ENCODE data around the gene ATP9B. TPM values are rescaled to one million over a fixed set of nuclear protein-coding genes. Genes with fewer than 3 reads are reported as not detected.

ATP9B gene
- polyA plus RNA-seq, 3 donors, result 7.2 to 20.3 (median 14.0) TPM

DNA sequence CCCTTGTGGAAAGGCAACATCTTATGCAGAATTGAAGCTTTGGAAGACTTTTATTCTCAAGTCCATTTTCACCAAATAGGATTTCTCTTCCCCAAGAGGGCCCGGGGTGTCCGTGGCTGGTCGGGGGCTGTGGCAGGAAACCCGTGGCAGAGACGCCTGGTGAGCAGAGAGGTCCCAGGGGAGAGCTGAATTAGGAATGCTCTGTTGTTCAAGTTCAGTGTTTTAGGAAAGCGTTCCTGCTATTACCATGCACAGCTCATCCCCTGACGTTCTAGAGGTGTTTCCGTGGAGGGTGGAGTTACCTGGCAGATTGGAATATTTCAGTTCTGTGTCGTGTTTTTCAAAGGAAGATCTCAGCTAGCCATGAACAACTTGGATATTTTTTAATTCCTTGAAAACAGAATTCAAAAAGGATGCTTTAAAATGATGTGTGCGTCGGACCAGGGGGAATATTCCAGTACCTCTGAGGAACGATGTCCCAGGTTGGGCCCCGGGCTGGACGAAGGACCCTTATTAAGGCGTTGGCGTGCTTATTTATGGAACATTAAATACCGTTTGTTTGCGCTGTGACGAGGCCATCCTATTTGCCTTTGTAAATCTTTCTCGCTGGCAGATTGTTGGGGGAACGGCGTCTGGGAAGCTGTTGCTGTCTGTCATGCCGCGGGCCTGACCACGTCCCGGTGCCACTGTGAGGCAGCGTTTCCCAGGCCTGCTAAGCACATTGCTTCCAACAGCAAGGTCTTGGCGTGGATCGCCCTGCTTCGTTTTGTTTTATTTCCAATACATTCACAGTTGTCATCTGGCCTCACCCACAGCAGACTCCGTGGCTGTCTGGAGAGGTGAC, 334.8 kb downstream of the ATP9B start:
- H2AFZ ChIP-seq (ENCODE audit: insufficient read depth, low read depth, low read length, poor library complexity, severe bottlenecking), result no peak overlapping the region
- Mint-ChIP-seq H3K27ac (peak overlapping the region; percentile 68 to 99 (median 85)), H3K4me3 (peak overlapping the region; percentile 70 to 75), H3K4me1 (peaks cover 58% of the 10 kb centered on the region), H3K36me3 (peaks cover 29 to 32% of the 10 kb centered on the region in 2 donors), H3K9me3 (peaks cover 0 to 5% (median 2%) of the 10 kb centered on the region in 7 donors), H3K27me3 (ENCODE audit: low read depth in 3 of 3) (peaks cover 4 to 9% (median 6%) of the 10 kb centered on the region in 3 donors)
- H3K9ac ChIP-seq (ENCODE audit: insufficient read depth, low read length, poor library complexity, severe bottlenecking), result peak overlapping the region; percentile 32
- peaks cover 21% of the 10 kb centered on the region for H4K20me1 ChIP-seq (ENCODE audit: insufficient read depth, low read length)
- H3K4me3 ChIP-seq (replicated peaks in 1 of 3; ENCODE audit: low read depth in 2 of 3, low read length in 3 of 3), result peak overlapping the region in 1 of 3 experiments; percentile 51
- WGBS (ENCODE audit: insufficient coverage), result 69% methylated on average over 20 of the region's 31 CpGs
- no peaks in the 10 kb centered on the region for H3K9me3 ChIP-seq (replicated peaks in 1 of 2; ENCODE audit: control insufficient read depth in 1 of 2, insufficient read depth in 1 of 2, low read length in 2 of 2)
- H3K27ac ChIP-seq (ENCODE audit: low read depth in 1 of 2, low read length in 2 of 2), result peak overlapping the region; percentile 48 to 54
- no peak for DNase-seq
- H3K4me2 ChIP-seq (replicated peaks; ENCODE audit: extremely low read depth, low read length, poor library complexity, severe bottlenecking), result peak overlapping the region; percentile 67
- H3K4me1 ChIP-seq (ENCODE audit: control insufficient read depth in 1 of 2, insufficient read depth in 2 of 2, low read length in 2 of 2), result peaks cover 65 to 72% of the 10 kb centered on the region in 2 donors
- peaks cover 0 to 6% of the 10 kb centered on the region in 2 donors for H3K27me3 ChIP-seq (ENCODE audit: control insufficient read depth in 2 of 2, insufficient read depth in 2 of 2, low read length in 2 of 2)
- TF ChIP-seq, protein P1, sequence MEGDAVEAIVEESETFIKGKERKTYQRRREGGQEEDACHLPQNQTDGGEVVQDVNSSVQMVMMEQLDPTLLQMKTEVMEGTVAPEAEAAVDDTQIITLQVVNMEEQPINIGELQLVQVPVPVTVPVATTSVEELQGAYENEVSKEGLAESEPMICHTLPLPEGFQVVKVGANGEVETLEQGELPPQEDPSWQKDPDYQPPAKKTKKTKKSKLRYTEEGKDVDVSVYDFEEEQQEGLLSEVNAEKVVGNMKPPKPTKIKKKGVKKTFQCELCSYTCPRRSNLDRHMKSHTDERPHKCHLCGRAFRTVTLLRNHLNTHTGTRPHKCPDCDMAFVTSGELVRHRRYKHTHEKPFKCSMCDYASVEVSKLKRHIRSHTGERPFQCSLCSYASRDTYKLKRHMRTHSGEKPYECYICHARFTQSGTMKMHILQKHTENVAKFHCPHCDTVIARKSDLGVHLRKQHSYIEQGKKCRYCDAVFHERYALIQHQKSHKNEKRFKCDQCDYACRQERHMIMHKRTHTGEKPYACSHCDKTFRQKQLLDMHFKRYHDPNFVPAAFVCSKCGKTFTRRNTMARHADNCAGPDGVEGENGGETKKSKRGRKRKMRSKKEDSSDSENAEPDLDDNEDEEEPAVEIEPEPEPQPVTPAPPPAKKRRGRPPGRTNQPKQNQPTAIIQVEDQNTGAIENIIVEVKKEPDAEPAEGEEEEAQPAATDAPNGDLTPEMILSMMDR (IDR thresholded peaks at IDR 0.05), result no peak
- peaks cover 39% of the 10 kb centered on the region for H3K79me2 ChIP-seq (ENCODE audit: insufficient read depth, low read length)
- intact Hi-C loops (cut with micrococcal nuclease), result loop anchor here in 1 of 2 donors (10.0 kb wide), 1 partner anchor 631 kb away; the partner anchor contains the start of gene RBFA
- H3K36me3 ChIP-seq (replicated peaks in 1 of 2; ENCODE audit: control insufficient read depth in 1 of 2, insufficient read depth in 2 of 2, low read length in 2 of 2), result no peaks in the 10 kb centered on the region

DNA sequence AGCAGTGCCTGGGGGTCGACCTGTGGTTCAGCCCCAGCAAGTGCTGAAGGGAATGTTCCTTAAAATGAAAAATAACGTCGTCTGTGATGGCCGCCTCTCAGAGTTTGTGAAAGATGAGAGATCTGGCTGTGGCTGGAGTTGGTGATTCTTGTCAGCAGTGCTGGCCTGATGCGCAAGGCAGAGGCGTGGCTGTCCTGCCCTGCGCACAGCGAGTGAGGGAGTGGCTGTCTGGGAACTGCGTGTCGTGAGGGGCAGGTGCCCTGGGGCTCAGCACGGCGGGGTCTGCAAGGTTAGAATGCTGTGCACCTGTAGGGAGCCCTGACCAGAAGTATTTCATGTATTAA, 335.3 kb downstream of the ATP9B start:
- DNase-seq, result no peak
- Histone ChIP-seq H3K4me3 (replicated peaks in 1 of 3; ENCODE audit: low read depth in 2 of 3, low read length in 3 of 3) (no peak overlapping the region), H3K79me2 (ENCODE audit: insufficient read depth, low read length) (peaks cover 38% of the 10 kb centered on the region), H3K4me1 (ENCODE audit: control insufficient read depth in 1 of 2, insufficient read depth in 2 of 2, low read length in 2 of 2) (peaks cover 59 to 66% of the 10 kb centered on the region in 2 donors), H3K27me3 (ENCODE audit: control insufficient read depth in 2 of 2, insufficient read depth in 2 of 2, low read length in 2 of 2) (no peaks in the 10 kb centered on the region), H3K9ac (ENCODE audit: insufficient read depth, low read length, poor library complexity, severe bottlenecking) (no peak overlapping the region), H2AFZ (ENCODE audit: insufficient read depth, low read depth, low read length, poor library complexity, severe bottlenecking) (no peak overlapping the region), H3K27ac (ENCODE audit: low read depth in 1 of 2, low read length in 2 of 2) (no peak overlapping the region), H3K4me2 (replicated peaks; ENCODE audit: extremely low read depth, low read length, poor library complexity, severe bottlenecking) (no peak overlapping the region), H3K9me3 (replicated peaks in 1 of 2; ENCODE audit: control insufficient read depth in 1 of 2, insufficient read depth in 1 of 2, low read length in 2 of 2) (no peaks in the 10 kb centered on the region), H4K20me1 (ENCODE audit: insufficient read depth, low read length) (peaks cover 21% of the 10 kb centered on the region), H3K36me3 (replicated peaks in 1 of 2; ENCODE audit: control insufficient read depth in 1 of 2, insufficient read depth in 2 of 2, low read length in 2 of 2) (no peaks in the 10 kb centered on the region)
- peaks cover 0 to 5% (median 2%) of the 10 kb centered on the region in 7 donors for H3K9me3 Mint-ChIP-seq
- intact Hi-C loops (cut with micrococcal nuclease), result loop anchor here in 1 of 2 donors (10.0 kb wide), 1 partner anchor 630 kb away; the partner anchor contains the start of gene RBFA
- peaks cover 0 to 3% (median 2%) of the 10 kb centered on the region in 3 donors for H3K27me3 Mint-ChIP-seq (ENCODE audit: low read depth in 3 of 3)
- H3K27ac Mint-ChIP-seq, result peak overlapping the region; percentile 58 to 99 (median 97)
- 77% methylated on average over 12 of the region's 12 CpGs for WGBS (ENCODE audit: insufficient coverage)
- H3K4me3 Mint-ChIP-seq, result peak overlapping the region in 1 of 2 donors; percentile 42
- H3K36me3 Mint-ChIP-seq, result peaks cover 28 to 31% of the 10 kb centered on the region in 2 donors
- TF ChIP-seq, protein P1 (IDR thresholded peaks at IDR 0.05), result no peak
- peaks cover 54% of the 10 kb centered on the region for H3K4me1 Mint-ChIP-seq

Measured in CD14-positive monocyte (primary cell).